GM10847 (cell line): ENCODE results near the gene FBXO36.

Experiments used
- POLR2A ChIP-seq: IDR thresholded peaks from 2 replicates; pipeline ENCODE4 v1.6.1; 2011; ENCODE audit not compliant: insufficient read length; ENCODE audit errors: extremely low read depth

The FBXO36 gene

DNA sequence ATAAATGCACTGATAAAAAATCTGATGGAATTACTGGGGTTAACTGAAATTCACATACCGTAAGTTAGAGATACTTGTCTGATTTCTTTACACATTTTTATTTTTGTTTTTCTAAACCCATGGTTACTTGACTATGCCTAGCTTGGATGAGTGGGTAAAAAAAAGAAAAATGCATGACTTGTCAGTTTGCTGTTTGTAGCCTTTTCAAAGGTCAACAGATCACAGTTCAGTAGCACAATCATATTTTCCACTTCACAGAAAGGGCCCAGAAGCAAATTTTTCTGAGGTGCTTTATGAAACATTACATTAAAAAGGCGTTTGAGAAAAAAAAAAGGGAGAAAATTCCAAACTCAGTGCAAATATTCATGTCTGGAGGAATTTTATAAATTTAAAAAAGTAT, 130.0 kb downstream of the FBXO36 start:
- no peak for TF ChIP-seq POLR2A

DNA sequence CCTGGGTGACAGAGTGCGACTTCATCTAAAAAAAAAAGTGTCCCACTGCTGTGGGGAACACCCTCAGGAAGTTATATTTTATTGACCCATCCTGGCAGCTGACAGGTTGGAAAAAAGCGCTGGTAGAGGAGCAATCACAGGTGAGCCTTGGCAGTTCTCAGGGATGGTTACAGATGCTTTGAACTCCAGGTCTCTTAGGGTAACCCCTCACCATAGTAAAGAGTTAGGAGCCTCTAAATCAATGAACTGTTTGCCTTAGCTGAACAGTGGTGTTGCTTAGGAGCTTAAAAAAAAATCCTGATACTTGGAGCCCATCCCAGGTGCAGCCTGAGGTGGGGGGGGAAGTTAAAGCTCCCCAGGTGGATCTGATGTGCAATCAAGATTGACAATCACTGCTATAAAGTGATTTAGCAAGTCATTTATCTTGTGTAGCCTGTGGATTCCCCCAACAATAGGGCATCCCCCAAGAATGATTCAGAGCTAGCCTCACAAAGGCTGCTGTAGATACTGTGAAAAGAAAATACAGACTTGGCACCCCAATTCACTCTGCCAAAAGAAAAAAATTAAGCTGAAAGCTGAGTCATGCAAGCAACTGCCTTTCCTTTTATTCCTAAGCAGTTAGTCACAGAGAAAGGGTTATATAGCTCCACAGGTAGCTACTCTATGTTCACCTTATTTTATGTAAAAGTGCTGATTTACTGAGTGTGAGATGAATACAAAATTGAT, 131.6 kb downstream of the FBXO36 start:
- TF ChIP-seq POLR2A: no peak

DNA sequence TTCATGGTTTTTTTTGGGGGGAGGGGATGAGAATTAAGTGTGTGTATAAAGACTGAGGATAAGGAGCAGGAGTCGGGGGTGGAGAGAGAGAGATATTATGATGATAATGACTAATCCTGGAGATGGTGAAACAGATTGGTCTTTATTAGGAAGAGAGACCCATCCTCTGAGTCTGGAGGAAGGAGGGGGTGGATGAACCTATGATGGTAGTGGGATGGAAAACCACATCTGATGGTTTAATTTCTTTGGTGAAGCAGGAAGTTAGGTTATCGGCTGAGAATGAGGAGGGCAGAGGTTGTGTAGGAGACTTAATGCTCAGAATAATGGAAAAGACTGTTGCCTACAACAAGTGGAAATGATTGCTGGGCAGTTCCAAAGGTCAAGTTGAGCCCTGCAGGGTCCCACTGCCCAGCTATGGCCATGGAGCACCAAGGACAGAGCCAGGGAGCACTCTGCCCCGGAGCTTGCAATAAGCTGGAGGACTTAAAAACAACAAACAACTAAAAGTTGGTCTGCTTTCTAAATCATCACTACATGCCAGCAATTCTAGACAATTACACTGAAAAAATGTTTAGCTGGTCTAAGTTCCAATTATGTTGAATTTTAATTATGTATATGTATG, 138.5 kb downstream of the FBXO36 start:
- TF ChIP-seq POLR2A: no peak
